ENCODE results near the gene CAPN1. TPM values are rescaled to one million over a fixed set of nuclear protein-coding genes. Genes with fewer than 3 reads are reported as not detected.
"Not testable (repeated sequence)": the region's sequence is repeated elsewhere in the genome, so short reads cannot be mapped to it uniquely, and the experiment has no call there.

The CAPN1 gene
- 49.6 and 59.4 TPM in 2 replicates for polyA plus RNA-seq (2014; cell fraction: cytosol; rRNA removed)
- polyA plus RNA-seq (2014; cell fraction: nucleus; rRNA removed), result 55.2 and 75.9 TPM in 2 replicates

GRCh38 chr11:65181569-65182257, at the start of gene CAPN1:
Gene CAPN1, plus strand, starts transcription at chr11:65181928. Its CDS starts 774 bp downstream, at chr11:65182702.
- DNase-seq (ENCODE audit: low spot score), result peak; percentile 73

GRCh38 chr11:65132238-65132987, 49.3 kb upstream of the CAPN1 start:
- DNase-seq (ENCODE audit: low spot score), result no peak

GRCh38 chr11:65132988-65133700, 48.6 kb upstream of the CAPN1 start:
- DNase-seq (ENCODE audit: low spot score), result no peak

- DNase-seq (ENCODE audit: low spot score), result no peak
Measured at GRCh38 chr11:65133724-65134123, 48.0 kb upstream of the CAPN1 start.

GRCh38 chr11:65134240-65134951, 47.3 kb upstream of the CAPN1 start, which contains the start of gene SYVN1:
Gene SYVN1, minus strand, starts transcription at chr11:65134519. Its CDS starts 918 bp downstream, at chr11:65133601.
- DNase-seq (ENCODE audit: low spot score), result peak; percentile 92

- peak; percentile 97 for DNase-seq (ENCODE audit: low spot score)
Measured at GRCh38 chr11:65134952-65135632, 46.6 kb upstream of the CAPN1 start.

- DNase-seq (ENCODE audit: low spot score), result no peak
Measured at GRCh38 chr11:65135633-65136145, 46.0 kb upstream of the CAPN1 start.

- no peak for DNase-seq (ENCODE audit: low spot score)
Measured at GRCh38 chr11:65136515-65137096, 45.1 kb upstream of the CAPN1 start.

- no peak for DNase-seq (ENCODE audit: low spot score)
Measured at GRCh38 chr11:65141896-65142494, 39.7 kb upstream of the CAPN1 start.

- no peak for DNase-seq (ENCODE audit: low spot score)
Measured at GRCh38 chr11:65147352-65148075, 34.2 kb upstream of the CAPN1 start.

- no peak for DNase-seq (ENCODE audit: low spot score)
Measured at GRCh38 chr11:65148657-65149056, 33.1 kb upstream of the CAPN1 start.

- DNase-seq (ENCODE audit: low spot score), result not testable (repeated sequence)
Measured at GRCh38 chr11:65150131-65150508, 31.6 kb upstream of the CAPN1 start.

- no peak for DNase-seq (ENCODE audit: low spot score)
Measured at GRCh38 chr11:65150509-65151299, 31.0 kb upstream of the CAPN1 start.

- no peak for DNase-seq (ENCODE audit: low spot score)
Measured at GRCh38 chr11:65151331-65151899, 30.3 kb upstream of the CAPN1 start.

GRCh38 chr11:65152122-65152521, 29.6 kb upstream of the CAPN1 start:
- no peak for DNase-seq (ENCODE audit: low spot score)

- no peak for DNase-seq (ENCODE audit: low spot score)
Measured at GRCh38 chr11:65156256-65156655, 25.5 kb upstream of the CAPN1 start.

GRCh38 chr11:65156926-65157325, 24.8 kb upstream of the CAPN1 start:
- DNase-seq (ENCODE audit: low spot score), result no peak

- DNase-seq (ENCODE audit: low spot score), result no peak
Measured at GRCh38 chr11:65157336-65157735, 24.4 kb upstream of the CAPN1 start.

Measured in SK-N-DZ (cell line).